B cell (primary cell): ENCODE data around the gene MISP3. TPM values are rescaled to one million over a fixed set of nuclear protein-coding genes. Genes with fewer than 3 reads are reported as not detected.
"Not testable (repeated sequence)": the region's sequence is repeated elsewhere in the genome, so short reads cannot be mapped to it uniquely, and the experiment has no call there.

Experiments
- ATAC-seq: fragments of 200-7000 bp; cut with Tn5 transposase; one replicate; pipeline ENCODE4 v1.10.0; 2021; ENCODE audit warnings: low read depth, mild to moderate bottlenecking, moderate number of reproducible peaks, moderate library complexity
- CTCF ChIA-PET: fragments of 350-600 bp; sonication (Branson Sonifier 250); formaldehyde crosslinking; loops from one replicate; lab custom pipeline; 2021; ENCODE audit warnings: antibody characterized with exemption, inconsistent platforms; lab: Charles Lee
- POLR2A ChIA-PET: fragments of 350-600 bp; sonication (Branson Sonifier 250); formaldehyde crosslinking; loops from one replicate; lab custom pipeline; 2021; ENCODE audit warnings: antibody characterized with exemption; lab: Charles Lee
- DNase-seq: peaks from one replicate; pipeline ENCODE4 v3.0.0; 2013
- H2AFZ ChIP-seq: 2 replicates; pipeline ENCODE4 v1.6.1; 2012; ENCODE audit warnings: mild to moderate bottlenecking, low read depth, low read length; ENCODE audit not compliant: insufficient read depth, poor library complexity, severe bottlenecking
- H3K27ac ChIP-seq, 2 donors: 1 replicate in 1 of 2; 2 replicates in 1 of 2; pipeline ENCODE4 v1.5.1; 2012 to 2013; ENCODE audit warnings: low read length in 2 of 2, mild to moderate bottlenecking in 2 of 2, moderate library complexity in 1 of 2
- H3K27me3 ChIP-seq, 4 experiments: fragments of 200-600 bp in 1 of 4; sonication (generic) in 1 of 4; replicated peaks in 1 of 4; 1 replicate in 2 of 4; 2 replicates in 2 of 4; pipeline versions ENCODE4 v1.6.1 to v1.7.0; 2013 to 2016; ENCODE audit warnings: low read length in 3 of 4, mild to moderate bottlenecking in 2 of 4, mixed read lengths in 1 of 4, moderate library complexity in 1 of 4; ENCODE audit not compliant: insufficient read depth in 4 of 4, control insufficient read depth in 3 of 4; ENCODE audit errors: control extremely low read depth in 1 of 4
- H3K36me3 ChIP-seq, 2 experiments: replicated peaks in 1 of 2; 1 replicate in 1 of 2; 2 replicates in 1 of 2; pipeline versions ENCODE4 v1.6.1 to v1.7.1; 2013; ENCODE audit warnings: low read length in 1 of 2; ENCODE audit not compliant: insufficient read depth in 2 of 2, control insufficient read depth in 1 of 2; ENCODE audit errors: control extremely low read depth in 1 of 2, extremely low read depth in 1 of 2
- H3K4me1 ChIP-seq, 2 donors: fragments of 200-600 bp in 1 of 2; sonication (generic) in 1 of 2; 1 replicate in 1 of 2; 2 replicates in 1 of 2; pipeline versions ENCODE4 v1.5.1 to v1.6.1; 2013 to 2017; ENCODE audit warnings: low read length in 2 of 2; ENCODE audit not compliant: control insufficient read depth in 2 of 2, insufficient read depth in 2 of 2
- H3K4me2 ChIP-seq: replicated peaks from 2 replicates; pipeline ENCODE3; 2012; ENCODE audit warnings: mild to moderate bottlenecking, low read depth, low read length; ENCODE audit not compliant: poor library complexity, severe bottlenecking
- H3K4me3 ChIP-seq, 5 experiments: fragments of 200-600 bp in 1 of 5; sonication (generic) in 1 of 5; 1 replicate in 3 of 5; 2 replicates in 2 of 5; pipeline versions ENCODE4 v1.5.1 to v1.7.0; 2011 to 2016; ENCODE audit warnings: low read length in 4 of 5, mild to moderate bottlenecking in 4 of 5, low read depth in 2 of 5, control low read depth in 1 of 5, moderate library complexity in 1 of 5; ENCODE audit not compliant: insufficient read depth in 1 of 5; ENCODE audit errors: control extremely low read depth in 1 of 5, extremely low read depth in 1 of 5
- H3K79me2 ChIP-seq: fragments of 200-600 bp; sonication (generic); one replicate; pipeline ENCODE4 v1.6.0; 2016; ENCODE audit warnings: low read length; ENCODE audit not compliant: control insufficient read depth, insufficient read depth
- H3K9ac ChIP-seq: fragments of 200-600 bp; sonication (generic); 2 replicates; pipeline ENCODE4 v1.6.1; 2017; ENCODE audit warnings: mild to moderate bottlenecking, low read length, moderate library complexity
- H3K9me3 ChIP-seq, 3 donors: one replicate each; pipeline versions ENCODE4 v1.6.1 to v1.7.1; 2013; ENCODE audit warnings: low read length in 2 of 3; ENCODE audit not compliant: control insufficient read depth in 2 of 3, insufficient read depth in 1 of 3; ENCODE audit errors: control extremely low read depth in 1 of 3
- H4K20me1 ChIP-seq: 2 replicates; pipeline ENCODE4 v1.6.0; 2012; ENCODE audit warnings: mild to moderate bottlenecking, low read length; ENCODE audit not compliant: insufficient read depth, control insufficient read depth, poor library complexity, severe bottlenecking
- H3K27ac Mint-ChIP-seq: one replicate; pipeline ENCODE4 v1.8.0; 2021; ENCODE audit warnings: mixed read lengths
- H3K27me3 Mint-ChIP-seq: one replicate; pipeline ENCODE4 v1.8.0; 2021; ENCODE audit warnings: mixed read lengths
- H3K4me1 Mint-ChIP-seq: one replicate; pipeline ENCODE4 v1.8.0; 2021; ENCODE audit warnings: mixed read lengths
- H3K4me3 Mint-ChIP-seq: one replicate; pipeline ENCODE4 v1.8.0; 2021; ENCODE audit warnings: mixed read lengths
- H3K9me3 Mint-ChIP-seq: one replicate; pipeline ENCODE4 v1.8.0; 2022; ENCODE audit warnings: mixed read lengths; ENCODE audit not compliant: insufficient read depth
- EZH2 ChIP-seq: IDR thresholded peaks from 2 replicates; pipeline ENCODE4 v1.6.1; 2012; ENCODE audit warnings: borderline replicate concordance, low read depth, mild to moderate bottlenecking, moderate library complexity, low read length; ENCODE audit not compliant: insufficient read depth, poor library complexity, severe bottlenecking
- WGBS: methylation state at CpG from one replicate; pipeline ENCODE4 v1.1.5; 2013; ENCODE audit warnings: missing lambda C conversion rate; ENCODE audit not compliant: insufficient coverage; 5-methylcytosine and 5-hydroxymethylcytosine counted together
- intact Hi-C: fragments of 100-400 bp; cut with micrococcal nuclease; formaldehyde crosslinking; loops from one replicate; pipeline ENCODE4 v1.10.0; 2022
- polyA plus RNA-seq: library from polyadenylated mRNA; depleted of rRNA; stranded (reverse); fragments of >200 nt; gene quantifications from 2 replicates; pipeline ENCODE4 v1.2.3, GENCODE V29; 2012
- total RNA-seq, 2 donors: library from RNA; stranded (reverse); fragments of 120-200 nt in 1 of 2; gene quantifications; 1 replicate in 1 of 2; 2 replicates in 1 of 2; pipeline versions ENCODE4 v1.2.3 to v1.2.4, GENCODE V29; 2013 to 2022
- TF ChIP-seq, protein P1 (sequence below): fragments of 200-600 bp; IDR thresholded peaks from one replicate; pipeline ENCODE4 v1.8.0; 2022; ENCODE audit warnings: antibody characterized with exemption, mild to moderate bottlenecking

Gene MISP3
- total and polyA plus RNA-seq, 2 donors (not counting 1 experiment from before 2014, with no cell fraction given) = 0.34 TPM

GRCh38 chr19:14023404-14024235 is 49.0 kb upstream of the MISP3 start:
- Histone ChIP-seq H3K79me2 (no peaks in the 10 kb centered on the region), H2AFZ (no peak overlapping the region)

DNA sequence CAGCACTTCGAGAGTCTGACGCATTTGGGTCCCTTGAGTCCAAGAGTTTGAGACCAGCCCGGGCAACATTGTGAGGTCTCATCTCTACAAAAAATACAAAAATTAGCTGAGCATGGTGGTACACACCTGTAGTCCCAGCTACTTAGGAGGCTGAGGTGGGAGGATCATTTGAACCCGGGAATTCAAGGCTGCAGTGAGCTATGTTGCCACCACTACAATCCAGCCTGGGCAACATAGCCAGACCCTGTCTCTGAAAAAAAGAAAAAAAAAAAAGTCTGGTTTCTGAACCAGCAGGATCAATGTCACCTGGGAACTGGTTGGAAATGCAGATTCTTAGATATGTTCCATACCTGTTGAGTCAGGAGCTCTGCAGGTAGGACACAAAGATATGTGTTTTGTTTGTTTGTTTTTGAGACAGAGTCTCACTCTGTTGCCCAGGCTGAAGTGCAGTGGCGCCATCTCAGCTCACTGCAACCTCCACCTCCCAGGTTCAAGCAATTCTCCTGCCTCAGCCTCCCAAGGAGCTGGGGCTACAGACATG is 45.9 kb upstream of the MISP3 start:
- H3K4me1 Mint-ChIP-seq = peaks cover 28% of the 10 kb centered on the region
- DNase-seq, H3K9ac ChIP-seq, H3K27me3 ChIP-seq, H4K20me1 ChIP-seq, H3K9me3 Mint-ChIP-seq, H3K9me3 ChIP-seq, H3K4me2 ChIP-seq, ATAC-seq, H3K27ac ChIP-seq, H3K79me2 ChIP-seq, H3K4me3 Mint-ChIP-seq, H3K36me3 ChIP-seq, H2AFZ ChIP-seq, H3K27me3 Mint-ChIP-seq, H3K4me3 ChIP-seq, intact Hi-C loops: not testable (repeated sequence)
- peak overlapping the region; percentile 32 for H3K27ac Mint-ChIP-seq
- 100% methylated on average over 2 of the region's 5 CpGs for WGBS
- ChIA-PET POLR2A (interaction anchor here (0.8 kb wide), 1 partner anchor 44 kb away, joined by 3 read pairs; no protein-coding TSS in a partner anchor), CTCF (interaction anchor here (0.6 to 1.5 kb wide), 3 partner anchors 15 to 400 kb away, joined by 3 to 4 read pairs (median 4); no protein-coding TSS in a partner anchor)
- peaks cover 22 to 36% of the 10 kb centered on the region in 2 donors for H3K4me1 ChIP-seq

More at GRCh38 chr19:14023404-14024235, 49.0 kb upstream of the MISP3 start:
- POLR2A ChIA-PET = interaction anchor here (0.7 kb wide), 1 partner anchor 56 kb away, joined by 3 read pairs; no protein-coding TSS in a partner anchor
- Mint-ChIP-seq H3K9me3 (no peaks in the 10 kb centered on the region), H3K27me3 (no peaks in the 10 kb centered on the region), H3K4me3 (no peak overlapping the region), H3K27ac (no peak overlapping the region), H3K4me1 (peaks cover 21% of the 10 kb centered on the region)
- DNase-seq (no peak), ATAC-seq (no peak)
- Histone ChIP-seq H3K9me3 (no peaks in the 10 kb centered on the region), H3K4me3 (no peak overlapping the region), H3K4me2 (no peak overlapping the region), H4K20me1 (no peaks in the 10 kb centered on the region), H3K27me3 (no peaks in the 10 kb centered on the region), H3K27ac (no peak overlapping the region), H3K9ac (no peak overlapping the region), H3K36me3 (no peaks in the 10 kb centered on the region), H3K4me1 (peaks cover 12 to 30% of the 10 kb centered on the region in 2 donors)
- WGBS = 81% methylated on average over 5 of the region's 9 CpGs
- CTCF ChIA-PET = interaction anchor here (0.7 to 3.4 kb wide), 4 partner anchors 8 to 62 kb away, joined by 3 to 23 read pairs (median 4); partner anchors contain the start of gene IL27RA
- TF ChIP-seq EZH2 = no peak
- TF ChIP-seq, protein P1, sequence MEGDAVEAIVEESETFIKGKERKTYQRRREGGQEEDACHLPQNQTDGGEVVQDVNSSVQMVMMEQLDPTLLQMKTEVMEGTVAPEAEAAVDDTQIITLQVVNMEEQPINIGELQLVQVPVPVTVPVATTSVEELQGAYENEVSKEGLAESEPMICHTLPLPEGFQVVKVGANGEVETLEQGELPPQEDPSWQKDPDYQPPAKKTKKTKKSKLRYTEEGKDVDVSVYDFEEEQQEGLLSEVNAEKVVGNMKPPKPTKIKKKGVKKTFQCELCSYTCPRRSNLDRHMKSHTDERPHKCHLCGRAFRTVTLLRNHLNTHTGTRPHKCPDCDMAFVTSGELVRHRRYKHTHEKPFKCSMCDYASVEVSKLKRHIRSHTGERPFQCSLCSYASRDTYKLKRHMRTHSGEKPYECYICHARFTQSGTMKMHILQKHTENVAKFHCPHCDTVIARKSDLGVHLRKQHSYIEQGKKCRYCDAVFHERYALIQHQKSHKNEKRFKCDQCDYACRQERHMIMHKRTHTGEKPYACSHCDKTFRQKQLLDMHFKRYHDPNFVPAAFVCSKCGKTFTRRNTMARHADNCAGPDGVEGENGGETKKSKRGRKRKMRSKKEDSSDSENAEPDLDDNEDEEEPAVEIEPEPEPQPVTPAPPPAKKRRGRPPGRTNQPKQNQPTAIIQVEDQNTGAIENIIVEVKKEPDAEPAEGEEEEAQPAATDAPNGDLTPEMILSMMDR = no peak
- intact Hi-C loops = no loop called here
